ENCODE results near the gene CTF1.

DNA sequence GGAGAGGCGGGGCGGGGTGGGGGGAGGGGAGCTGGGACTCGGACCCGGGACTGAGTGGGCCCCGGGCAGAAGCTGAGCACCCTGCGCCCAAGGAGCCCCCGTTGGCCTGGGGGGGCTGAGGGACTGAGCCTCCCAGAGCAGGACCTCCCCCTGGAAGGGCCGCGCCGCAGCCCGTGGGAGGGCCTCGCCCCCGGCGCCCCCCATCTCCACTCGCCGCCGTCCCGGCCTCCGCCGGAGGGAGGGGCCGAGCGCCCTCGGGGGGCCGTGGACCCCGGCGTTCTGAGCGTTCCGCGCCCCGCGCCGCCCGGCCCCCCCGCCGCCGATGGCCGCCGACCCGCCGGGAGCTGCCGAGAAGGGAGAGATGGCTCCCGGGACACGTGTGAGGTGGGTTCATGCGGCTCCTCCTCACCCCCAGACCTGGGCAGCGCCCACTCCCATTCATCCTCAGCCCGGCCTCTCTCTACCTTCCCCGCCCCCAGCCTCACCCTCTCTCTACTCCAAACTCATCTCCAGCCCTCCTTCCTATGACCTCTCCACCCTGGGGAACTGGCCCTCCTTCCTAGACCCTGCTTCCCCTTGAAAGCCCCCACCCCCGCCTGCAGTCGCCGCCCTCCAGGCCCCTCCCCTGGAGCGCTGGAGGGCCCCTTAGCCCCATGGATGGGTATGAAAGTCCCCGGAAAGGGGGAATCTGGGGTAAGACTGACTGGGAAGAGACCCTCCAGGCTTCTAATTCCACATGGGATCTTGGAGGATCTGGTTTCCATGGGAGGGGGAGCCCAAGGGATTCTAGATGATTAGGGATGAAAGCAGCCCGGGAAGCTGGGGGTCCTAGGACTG lies 27.9 kb downstream of the CTF1 start:
- TF ChIP-seq, protein P1, sequence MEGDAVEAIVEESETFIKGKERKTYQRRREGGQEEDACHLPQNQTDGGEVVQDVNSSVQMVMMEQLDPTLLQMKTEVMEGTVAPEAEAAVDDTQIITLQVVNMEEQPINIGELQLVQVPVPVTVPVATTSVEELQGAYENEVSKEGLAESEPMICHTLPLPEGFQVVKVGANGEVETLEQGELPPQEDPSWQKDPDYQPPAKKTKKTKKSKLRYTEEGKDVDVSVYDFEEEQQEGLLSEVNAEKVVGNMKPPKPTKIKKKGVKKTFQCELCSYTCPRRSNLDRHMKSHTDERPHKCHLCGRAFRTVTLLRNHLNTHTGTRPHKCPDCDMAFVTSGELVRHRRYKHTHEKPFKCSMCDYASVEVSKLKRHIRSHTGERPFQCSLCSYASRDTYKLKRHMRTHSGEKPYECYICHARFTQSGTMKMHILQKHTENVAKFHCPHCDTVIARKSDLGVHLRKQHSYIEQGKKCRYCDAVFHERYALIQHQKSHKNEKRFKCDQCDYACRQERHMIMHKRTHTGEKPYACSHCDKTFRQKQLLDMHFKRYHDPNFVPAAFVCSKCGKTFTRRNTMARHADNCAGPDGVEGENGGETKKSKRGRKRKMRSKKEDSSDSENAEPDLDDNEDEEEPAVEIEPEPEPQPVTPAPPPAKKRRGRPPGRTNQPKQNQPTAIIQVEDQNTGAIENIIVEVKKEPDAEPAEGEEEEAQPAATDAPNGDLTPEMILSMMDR (IDR thresholded peaks at IDR 0.05), result no peak
- TF ChIP-seq ZNF263 (CRISPR knock-in tag; IDR thresholded peaks at IDR 0.05; ENCODE audit: low read depth), result no peak
- TF ChIP-seq TP53 (CRISPR knock-in tag; IDR thresholded peaks at IDR 0.05), result no peak
- no peak for TF ChIP-seq FOXP1 (CRISPR knock-in tag; IDR thresholded peaks at IDR 0.05; ENCODE audit: borderline replicate concordance)
- TF ChIP-seq, protein P2, sequence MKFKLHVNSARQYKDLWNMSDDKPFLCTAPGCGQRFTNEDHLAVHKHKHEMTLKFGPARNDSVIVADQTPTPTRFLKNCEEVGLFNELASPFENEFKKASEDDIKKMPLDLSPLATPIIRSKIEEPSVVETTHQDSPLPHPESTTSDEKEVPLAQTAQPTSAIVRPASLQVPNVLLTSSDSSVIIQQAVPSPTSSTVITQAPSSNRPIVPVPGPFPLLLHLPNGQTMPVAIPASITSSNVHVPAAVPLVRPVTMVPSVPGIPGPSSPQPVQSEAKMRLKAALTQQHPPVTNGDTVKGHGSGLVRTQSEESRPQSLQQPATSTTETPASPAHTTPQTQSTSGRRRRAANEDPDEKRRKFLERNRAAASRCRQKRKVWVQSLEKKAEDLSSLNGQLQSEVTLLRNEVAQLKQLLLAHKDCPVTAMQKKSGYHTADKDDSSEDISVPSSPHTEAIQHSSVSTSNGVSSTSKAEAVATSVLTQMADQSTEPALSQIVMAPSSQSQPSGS (CRISPR knock-in tag; IDR thresholded peaks at IDR 0.05; ENCODE audit: borderline replicate concordance, low read depth), result no peak
- TF ChIP-seq, protein P3, sequence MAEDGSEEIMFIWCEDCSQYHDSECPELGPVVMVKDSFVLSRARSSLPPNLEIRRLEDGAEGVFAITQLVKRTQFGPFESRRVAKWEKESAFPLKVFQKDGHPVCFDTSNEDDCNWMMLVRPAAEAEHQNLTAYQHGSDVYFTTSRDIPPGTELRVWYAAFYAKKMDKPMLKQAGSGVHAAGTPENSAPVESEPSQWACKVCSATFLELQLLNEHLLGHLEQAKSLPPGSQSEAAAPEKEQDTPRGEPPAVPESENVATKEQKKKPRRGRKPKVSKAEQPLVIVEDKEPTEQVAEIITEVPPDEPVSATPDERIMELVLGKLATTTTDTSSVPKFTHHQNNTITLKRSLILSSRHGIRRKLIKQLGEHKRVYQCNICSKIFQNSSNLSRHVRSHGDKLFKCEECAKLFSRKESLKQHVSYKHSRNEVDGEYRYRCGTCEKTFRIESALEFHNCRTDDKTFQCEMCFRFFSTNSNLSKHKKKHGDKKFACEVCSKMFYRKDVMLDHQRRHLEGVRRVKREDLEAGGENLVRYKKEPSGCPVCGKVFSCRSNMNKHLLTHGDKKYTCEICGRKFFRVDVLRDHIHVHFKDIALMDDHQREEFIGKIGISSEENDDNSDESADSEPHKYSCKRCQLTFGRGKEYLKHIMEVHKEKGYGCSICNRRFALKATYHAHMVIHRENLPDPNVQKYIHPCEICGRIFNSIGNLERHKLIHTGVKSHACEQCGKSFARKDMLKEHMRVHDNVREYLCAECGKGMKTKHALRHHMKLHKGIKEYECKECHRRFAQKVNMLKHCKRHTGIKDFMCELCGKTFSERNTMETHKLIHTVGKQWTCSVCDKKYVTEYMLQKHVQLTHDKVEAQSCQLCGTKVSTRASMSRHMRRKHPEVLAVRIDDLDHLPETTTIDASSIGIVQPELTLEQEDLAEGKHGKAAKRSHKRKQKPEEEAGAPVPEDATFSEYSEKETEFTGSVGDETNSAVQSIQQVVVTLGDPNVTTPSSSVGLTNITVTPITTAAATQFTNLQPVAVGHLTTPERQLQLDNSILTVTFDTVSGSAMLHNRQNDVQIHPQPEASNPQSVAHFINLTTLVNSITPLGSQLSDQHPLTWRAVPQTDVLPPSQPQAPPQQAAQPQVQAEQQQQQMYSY (CRISPR knock-in tag; IDR thresholded peaks at IDR 0.05), result no peak
- TF ChIP-seq, protein P4, sequence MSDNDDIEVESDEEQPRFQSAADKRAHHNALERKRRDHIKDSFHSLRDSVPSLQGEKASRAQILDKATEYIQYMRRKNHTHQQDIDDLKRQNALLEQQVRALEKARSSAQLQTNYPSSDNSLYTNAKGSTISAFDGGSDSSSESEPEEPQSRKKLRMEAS (CRISPR knock-in tag; IDR thresholded peaks at IDR 0.05), result no peak
- TF ChIP-seq CREM (CRISPR knock-in tag; IDR thresholded peaks at IDR 0.05), result no peak
- TF ChIP-seq NR3C1 (CRISPR knock-in tag; conservative IDR thresholded peaks at IDR 0.05; ENCODE audit: low read depth), result no peak
- no peak for TF ChIP-seq SP1 (CRISPR knock-in tag; conservative IDR thresholded peaks at IDR 0.05)
- TF ChIP-seq JUN (CRISPR knock-in tag; IDR thresholded peaks at IDR 0.05), result no peak
- no peak for TF ChIP-seq NFE2L1 (CRISPR knock-in tag; IDR thresholded peaks at IDR 0.05)
- no peak for TF ChIP-seq SMAD3 (CRISPR knock-in tag; IDR thresholded peaks at IDR 0.05; ENCODE audit: borderline replicate concordance)
